Measurements from ENCODE around the gene SKAP2.
A peak's percentile ranks its signal among the peaks of the same experiment; 100 is the strongest.
"Not testable (repeated sequence)": the region's sequence is repeated elsewhere in the genome, so short reads cannot be mapped to it uniquely, and the experiment has no call there.

Gene SKAP2

DNA sequence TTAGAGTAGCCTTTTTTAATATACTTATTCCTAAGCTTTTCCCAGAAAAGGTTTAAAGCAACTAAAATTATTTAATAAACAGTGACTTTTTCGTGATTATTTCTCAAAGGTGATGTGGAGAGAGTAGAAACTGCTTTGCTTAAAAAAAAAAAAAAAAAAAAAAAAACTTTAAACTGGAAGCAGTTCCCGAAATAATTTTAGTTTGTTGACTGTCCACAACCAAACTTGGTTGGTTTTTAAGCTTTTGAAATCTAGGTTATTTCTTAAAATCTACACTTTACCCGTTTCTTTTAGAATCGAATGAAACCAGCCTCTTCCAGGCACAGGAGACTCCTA lies 7.3 kb downstream of the SKAP2 start:
- DNase-seq: no peak

DNA sequence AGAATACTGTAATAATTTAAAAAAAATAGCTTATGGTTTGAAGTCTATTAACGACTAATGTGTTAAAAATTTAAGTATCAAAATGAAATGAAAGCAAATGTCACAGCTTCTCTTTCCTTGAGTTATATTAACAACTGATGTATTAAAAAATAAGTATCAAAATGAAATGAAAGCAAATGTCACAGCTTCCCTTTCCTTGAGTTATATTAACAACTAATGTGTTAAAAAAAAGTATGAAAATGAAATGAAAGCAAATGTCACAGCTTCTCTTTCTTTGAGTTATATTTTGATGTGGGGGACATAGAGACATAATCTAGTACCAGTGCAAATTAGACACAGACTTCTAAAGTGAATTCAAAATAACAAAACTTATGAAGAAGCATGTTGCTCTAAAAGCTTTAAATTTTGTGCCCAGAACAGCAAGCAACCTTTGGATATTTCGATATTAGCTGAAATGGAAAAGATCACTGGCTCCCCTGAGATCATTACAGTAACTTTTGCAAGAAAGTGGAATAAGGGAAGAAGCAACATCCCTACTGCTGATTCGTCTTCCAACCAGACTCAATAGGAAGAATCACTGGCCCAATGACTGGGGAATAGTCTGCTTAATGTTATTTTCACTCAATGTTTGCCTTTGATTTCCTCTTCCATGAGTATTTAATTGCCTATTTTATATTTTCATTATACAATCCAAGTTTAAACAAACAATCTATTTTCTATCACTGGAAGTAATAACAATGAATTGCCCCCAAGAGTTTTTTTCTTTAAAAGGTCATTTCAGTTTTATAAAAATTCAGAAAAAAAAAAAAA lies 8.0 kb downstream of the SKAP2 start:
- DNase-seq: no peak

DNA sequence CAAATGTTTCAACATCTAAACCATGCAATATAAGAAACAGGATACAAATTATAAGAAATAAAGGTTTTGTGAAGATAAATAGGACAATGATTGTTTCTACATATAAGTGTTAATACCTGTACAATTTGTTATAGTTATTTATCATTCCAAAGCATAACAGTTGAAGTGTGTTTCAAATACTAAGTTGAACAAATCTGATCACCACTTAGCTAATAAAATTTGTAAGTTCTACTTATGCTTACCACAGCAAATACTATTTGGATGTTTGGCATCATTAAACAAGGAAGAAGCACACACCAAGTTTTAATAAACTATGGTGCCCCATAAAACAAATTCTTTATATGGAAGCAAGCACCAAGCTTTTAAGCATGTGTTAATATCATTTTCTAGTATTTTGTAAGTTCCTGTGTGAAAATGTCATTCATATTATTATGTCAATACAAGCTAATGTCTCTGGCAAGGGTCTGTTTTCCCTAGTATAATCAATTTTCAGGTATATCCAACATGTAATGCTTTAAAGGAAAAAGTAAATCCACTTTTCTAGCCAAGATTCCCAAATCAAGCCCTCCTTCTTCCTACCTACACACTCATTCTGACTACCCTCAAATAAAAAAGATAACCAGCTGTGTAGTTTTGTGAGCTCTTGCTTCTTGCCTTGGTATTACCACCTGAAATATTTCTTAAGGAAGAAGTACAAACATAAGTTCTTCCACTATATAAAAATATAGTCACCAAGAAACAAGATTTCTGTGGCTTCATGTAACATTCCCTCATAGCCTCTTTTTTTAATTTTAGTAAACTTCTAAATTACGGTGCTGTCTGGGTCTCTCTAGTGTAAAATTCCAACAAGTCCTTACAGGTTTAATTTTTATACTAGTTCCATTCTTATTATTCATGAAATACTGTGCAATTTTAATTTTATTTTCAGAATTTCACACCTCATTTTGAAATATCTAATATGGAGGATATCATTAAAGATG lies 9.2 kb downstream of the SKAP2 start:
- no peak for DNase-seq

DNA sequence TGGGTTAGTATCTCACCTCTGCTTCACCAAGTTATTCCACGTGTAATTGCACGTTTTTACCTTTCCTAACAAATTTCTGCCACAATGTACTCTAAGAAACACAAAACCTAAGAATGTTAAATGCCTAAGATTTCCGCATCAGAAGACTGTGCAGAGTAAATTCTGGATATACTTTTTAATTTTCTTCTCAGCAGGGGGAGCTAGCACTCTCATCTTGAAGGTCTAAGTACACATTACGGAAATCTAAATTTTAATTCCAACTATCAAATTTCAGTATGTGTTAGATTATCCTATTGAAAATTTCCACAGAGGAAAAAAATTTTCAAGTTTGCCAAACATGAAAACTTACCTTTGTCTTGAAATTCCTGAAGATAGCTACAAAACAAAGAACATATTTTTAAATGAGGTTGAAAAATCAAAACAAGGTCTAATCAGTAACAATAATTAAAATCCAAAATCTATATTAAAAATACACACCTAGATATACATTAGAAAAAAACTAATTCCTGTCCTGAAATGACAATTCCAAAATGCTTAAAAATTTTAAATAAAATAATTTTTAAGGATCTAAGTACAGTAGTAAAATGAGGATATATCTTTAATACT lies 10.5 kb downstream of the SKAP2 start:
- DNase-seq: peak; percentile 35

- DNase-seq: no peak
These were observed 14.2 kb downstream of the SKAP2 start for GRCh38 chr7:26850193-26850651.

GRCh38 chr7:26843705-26844104 lies 20.7 kb downstream of the SKAP2 start:
- no peak for DNase-seq

GRCh38 chr7:26842897-26843296 lies 21.5 kb downstream of the SKAP2 start:
- no peak for DNase-seq

- DNase-seq: peak; percentile 17
These were observed 23.2 kb downstream of the SKAP2 start for GRCh38 chr7:26841003-26841739.

DNA sequence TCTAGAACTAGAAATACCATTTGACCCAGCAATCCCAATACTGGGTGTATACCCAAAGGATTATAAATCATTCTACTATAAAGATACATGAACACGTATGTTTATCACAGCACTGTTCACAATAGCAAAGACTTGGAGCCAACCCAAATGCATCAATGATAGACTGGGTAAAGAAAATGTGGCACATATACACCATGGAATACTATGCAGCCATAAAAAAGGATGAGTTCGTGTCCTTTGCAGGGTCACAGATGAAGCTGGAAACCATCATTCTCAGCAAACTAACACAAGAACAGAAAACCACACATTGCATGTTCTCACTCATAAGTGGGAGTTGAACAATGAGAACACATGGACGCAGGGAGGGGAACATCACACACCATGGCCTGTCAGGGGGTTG lies 27.6 kb downstream of the SKAP2 start:
- DNase-seq: not testable (repeated sequence)

DNA sequence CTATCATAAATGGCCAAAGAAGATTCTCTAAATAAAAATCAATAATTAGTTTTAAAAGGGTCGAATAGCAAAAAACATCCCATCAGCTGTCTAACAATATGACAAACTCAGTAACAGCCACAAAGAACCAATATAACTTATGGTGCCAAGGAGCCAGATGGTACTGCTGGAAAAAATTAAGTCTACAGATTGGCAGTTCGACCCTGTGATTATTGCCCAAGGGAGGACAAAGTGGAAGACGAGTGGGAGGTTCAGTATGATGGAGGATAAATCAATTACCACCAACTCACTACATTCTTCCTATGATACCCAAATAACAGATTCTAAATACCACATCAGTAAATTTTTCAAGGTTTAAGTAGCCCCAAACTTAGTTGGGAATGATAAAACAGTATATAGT lies 49.0 kb downstream of the SKAP2 start:
- peak; percentile 93 for DNase-seq

- no peak for DNase-seq
These were observed 51.0 kb downstream of the SKAP2 start for GRCh38 chr7:26813432-26813831.

DNA sequence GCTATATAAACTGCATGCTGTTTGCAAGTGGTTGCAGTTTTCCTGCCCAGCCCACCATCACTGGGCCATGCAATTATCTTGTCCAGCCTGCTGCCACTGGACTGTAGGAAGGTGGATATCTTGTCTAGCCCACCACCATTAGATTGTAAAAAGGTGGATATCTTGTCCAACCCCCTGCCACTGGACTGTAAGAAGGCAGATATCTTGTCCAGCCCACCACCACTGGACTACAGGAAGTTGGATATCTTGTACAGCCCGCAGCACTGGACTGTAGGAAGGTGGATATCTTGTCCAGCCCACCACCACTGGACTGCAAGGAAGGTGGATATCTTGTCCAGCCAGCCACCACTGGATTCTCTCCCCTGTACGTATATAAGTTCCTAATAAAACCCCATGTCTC lies 69.8 kb downstream of the SKAP2 start:
- no peak for DNase-seq

DNA sequence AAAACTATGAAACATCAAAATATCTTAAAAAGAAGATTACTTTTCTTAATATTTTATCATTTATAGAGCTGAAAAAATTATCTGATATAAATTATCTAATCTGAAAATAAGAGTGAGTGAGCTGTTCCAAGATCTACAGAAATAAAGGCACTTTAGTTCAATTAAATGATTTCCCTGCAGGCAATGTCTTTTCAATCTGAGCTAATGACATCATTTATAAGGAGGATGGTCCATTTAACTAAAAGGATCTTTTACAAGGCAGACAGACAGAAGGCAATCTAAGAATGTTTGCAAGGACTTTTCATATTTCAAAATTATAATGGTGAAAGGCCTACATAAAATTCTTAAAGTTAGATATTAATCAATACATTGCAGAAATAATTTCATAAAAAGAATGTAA lies 71.8 kb downstream of the SKAP2 start:
- DNase-seq: no peak

- DNase-seq: no peak
These were observed 72.4 kb downstream of the SKAP2 start for GRCh38 chr7:26792006-26792405.

GRCh38 chr7:26789481-26790184 lies 74.8 kb downstream of the SKAP2 start:
- DNase-seq: no peak

- no peak for DNase-seq
These were observed 76.7 kb downstream of the SKAP2 start for GRCh38 chr7:26787701-26788100.

- no peak for DNase-seq
These were observed 80.3 kb downstream of the SKAP2 start for GRCh38 chr7:26784118-26784517.

GRCh38 chr7:26782501-26782900 lies 81.9 kb downstream of the SKAP2 start:
- no peak for DNase-seq

DNA sequence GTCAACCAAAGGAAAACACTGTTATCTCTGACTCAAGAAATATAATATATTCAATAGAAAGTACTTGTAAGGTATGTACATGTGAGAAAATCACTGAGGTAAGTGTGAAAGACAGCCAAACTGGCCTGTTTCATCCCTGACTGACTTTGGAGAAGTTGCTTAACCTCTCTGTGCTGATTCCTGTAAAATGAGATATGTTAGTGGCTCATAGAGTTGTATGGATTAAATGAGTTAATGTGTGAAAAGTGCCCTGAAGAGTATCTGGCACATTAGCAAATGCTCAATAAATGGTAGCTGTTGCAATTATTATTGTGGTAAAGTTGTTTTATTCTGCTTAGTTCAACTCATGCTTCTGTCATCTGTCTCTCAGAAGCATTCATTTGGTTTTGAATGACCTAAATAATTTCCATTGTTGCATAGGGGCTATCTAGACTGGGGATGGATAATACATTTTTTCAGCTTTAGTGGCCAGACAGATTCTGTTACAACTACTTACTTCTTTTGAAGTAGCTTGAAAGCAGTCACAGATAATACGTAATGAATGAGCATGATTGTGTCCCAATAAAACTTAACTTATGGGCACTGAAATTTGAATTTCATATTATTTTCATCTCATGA lies 84.3 kb downstream of the SKAP2 start:
- DNase-seq: no peak

DNA sequence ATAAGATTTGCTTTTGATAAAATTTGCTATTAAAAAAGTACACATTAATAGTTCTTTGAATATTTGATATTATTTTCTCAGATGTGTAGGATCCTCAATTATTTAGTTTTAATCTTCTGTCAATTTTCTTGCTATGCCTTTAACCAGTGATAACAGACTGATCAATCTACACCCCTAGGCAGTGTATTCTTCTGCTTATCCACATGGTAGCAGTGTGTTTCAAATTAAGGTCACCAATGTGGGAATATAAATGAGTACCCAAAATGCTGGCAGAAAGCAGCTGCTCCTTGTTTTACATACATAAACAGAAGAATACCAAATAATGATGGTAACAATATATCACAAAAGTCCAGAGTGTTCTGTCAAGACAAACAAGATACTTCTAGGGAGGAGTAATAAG lies 87.0 kb downstream of the SKAP2 start:
- no peak for DNase-seq

GRCh38 chr7:26760501-26760900 lies 103.9 kb downstream of the SKAP2 start:
- DNase-seq: no peak

DNA sequence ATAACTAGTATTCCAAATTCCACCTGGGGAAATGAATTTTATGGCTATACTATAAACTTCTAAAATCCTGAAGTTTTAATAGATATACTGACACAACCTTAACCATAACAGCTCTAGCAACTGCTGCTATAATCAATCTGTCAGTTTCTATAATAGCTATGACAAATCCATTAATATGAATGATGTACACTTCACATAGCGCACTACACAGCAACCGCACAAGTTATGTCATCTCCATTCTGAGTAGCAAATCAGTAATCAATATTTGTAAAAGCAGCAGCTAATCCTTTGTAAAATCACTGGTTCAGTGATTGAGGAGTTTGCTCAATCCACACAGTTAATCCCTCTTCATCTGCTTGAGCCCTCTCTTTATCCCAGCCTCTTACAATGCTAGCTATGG lies 105.3 kb downstream of the SKAP2 start:
- no peak for DNase-seq

Data from DMS 273 treated with DMSO at 0.1 percent for 48 hours (cell line).